GM12878 (cell line): ENCODE data around the gene LDLR. TPM values are rescaled to one million over a fixed set of nuclear protein-coding genes. Genes with fewer than 3 reads are reported as not detected.

Experiments used
- ATAC-seq: fragments of 200-7000 bp; cut with Tn5 transposase; 3 replicates; pipeline ENCODE4 v1.9.1; 2020; ENCODE audit warnings: mild to moderate bottlenecking, moderate library complexity
- BruUV-seq: library from RNA; stranded (reverse); fragments of 400-500 nt; replicated peaks from 2 replicates; lab custom pipeline; 2021; lab: Mats Ljungman, UMichigan
- CTCF ChIA-PET: fragments of 300-600 bp; sonication (Branson Sonifier 250); formaldehyde crosslinking; extraction: SDS; loops from one replicate; lab custom pipeline; 2021; ENCODE audit warnings: inconsistent platforms; lab: Yijun Ruan, JAX
- POLR2A ChIA-PET: fragments of 350-600 bp; formaldehyde crosslinking; extraction: SDS; loops from one replicate; lab custom pipeline; 2021; ENCODE audit warnings: inconsistent platforms; lab: Charles Lee
- RAD21 ChIA-PET: fragments of 300-600 bp; sonication (Branson Sonifier 250); formaldehyde crosslinking; loops from one replicate; lab custom pipeline; 2023; ENCODE audit warnings: antibody characterized with exemption; ENCODE audit not compliant: unreplicated experiment; lab: Charles Lee
- SMC1A ChIA-PET: fragments of 300-600 bp; sonication (Branson Sonifier 250); formaldehyde crosslinking; loops from one replicate; lab custom pipeline; 2023; ENCODE audit not compliant: unreplicated experiment, uncharacterized antibody; lab: Charles Lee
- DNase-seq: peaks from one replicate; pipeline ENCODE4 v3.0.0-alpha.2; 2011; ENCODE audit warnings: low read depth, low spot score
- FAIRE-seq: peaks from 3 replicates; lab custom pipeline; 2011; peaks lifted over from hg19 to GRCh38; lab: Jason Lieb, UNC
- H2AFZ ChIP-seq: 2 replicates; pipeline ENCODE4 v1.6.0; 2011; ENCODE audit warnings: low read depth, low read length, control low read depth; ENCODE audit not compliant: control insufficient read depth
- H3K27ac ChIP-seq: 2 replicates; pipeline ENCODE4 v1.5.1; 2011; ENCODE audit warnings: control low read depth; ENCODE audit not compliant: control insufficient read depth, insufficient read depth
- H3K27me3 ChIP-seq, 2 experiments: replicated peaks in 1 of 2; 2 replicates each; pipeline versions ENCODE4 v1.6.0 to v1.6.1; 2011; ENCODE audit warnings: low read length in 1 of 2; ENCODE audit not compliant: control insufficient read depth in 2 of 2, insufficient read depth in 2 of 2
- H3K36me3 ChIP-seq, 2 experiments: 2 replicates each; pipeline ENCODE4 v1.5.1; 2011; ENCODE audit warnings: low read length in 1 of 2; ENCODE audit not compliant: control insufficient read depth in 2 of 2, insufficient read depth in 2 of 2
- H3K4me1 ChIP-seq: 2 replicates; pipeline ENCODE4 v1.6.1; 2011; ENCODE audit warnings: mild to moderate bottlenecking, low read length, moderate library complexity, mixed read lengths; ENCODE audit not compliant: control insufficient read depth, insufficient read depth
- H3K4me2 ChIP-seq: 2 replicates; pipeline ENCODE4 v1.6.0; 2011; ENCODE audit warnings: control low read depth; ENCODE audit not compliant: control insufficient read depth, insufficient read depth
- H3K4me3 ChIP-seq: fragments of 200-600 bp; sonication (generic); 2 replicates; pipeline ENCODE4 v1.5.1; 2016
- H3K79me2 ChIP-seq: 2 replicates; pipeline ENCODE4 v1.6.0; 2011; ENCODE audit warnings: low read length; ENCODE audit not compliant: control insufficient read depth, insufficient read depth
- H3K9ac ChIP-seq: 2 replicates; pipeline ENCODE4 v1.8.0; 2011; ENCODE audit warnings: low read length, control low read depth, mixed read lengths; ENCODE audit not compliant: control insufficient read depth, insufficient read depth
- H3K9me3 ChIP-seq: replicated peaks from 3 replicates; pipeline ENCODE4 v1.5.1; 2011; ENCODE audit warnings: mild to moderate bottlenecking, low read length; ENCODE audit not compliant: control insufficient read depth, insufficient read depth
- H4K20me1 ChIP-seq: 2 replicates; pipeline ENCODE4 v1.6.0; 2011; ENCODE audit not compliant: control insufficient read depth, insufficient read depth
- CREM ChIP-seq: IDR thresholded peaks from 2 replicates; pipeline ENCODE4 v1.6.1; 2014; ENCODE audit warnings: antibody characterized with exemption, low read depth
- MTA2 ChIP-seq: fragments of 450-650 bp; IDR thresholded peaks from 2 replicates; pipeline ENCODE4 v1.6.1; 2016; ENCODE audit warnings: low read depth, mild to moderate bottlenecking, moderate library complexity
- NKRF ChIP-seq: fragments of 450-650 bp; conservative IDR thresholded peaks from 2 replicates; pipeline ENCODE4 v1.6.1; 2017; ENCODE audit warnings: mild to moderate bottlenecking, moderate library complexity
- RUNX3 ChIP-seq: IDR thresholded peaks from 2 replicates; pipeline ENCODE4 v1.6.1; 2012; ENCODE audit warnings: low read length, inconsistent platforms
- SREBF1 ChIP-seq: IDR thresholded peaks from 2 replicates; pipeline ENCODE4 v1.6.1; 2012; ENCODE audit warnings: mild to moderate bottlenecking, low read length
- ZNF274 ChIP-seq: IDR thresholded peaks from one replicate; pipeline ENCODE4 v1.8.0; 2011; ENCODE audit not compliant: insufficient read length, insufficient read depth
- ZNF592 ChIP-seq: fragments of 450-650 bp; IDR thresholded peaks from 2 replicates; pipeline ENCODE4 v1.6.1; 2017; ENCODE audit warnings: mild to moderate bottlenecking, moderate library complexity
- WGBS: methylation state at CpG from one replicate; pipeline ENCODE4 v1.1.6; 2016; ENCODE audit warnings: low lambda C conversion rate; ENCODE audit not compliant: insufficient replicate concordance, insufficient coverage; ENCODE audit errors: missing lambda C conversion rate; 5-methylcytosine and 5-hydroxymethylcytosine counted together
- in situ Hi-C: fragments of 300-500 bp; cut with MboI; formaldehyde crosslinking; loops from 9 replicates; pipeline ENCODE4 v1.14.3; 2018; ENCODE audit warnings: mixed read lengths
- intact Hi-C: fragments of 100-400 bp; cut with micrococcal nuclease; formaldehyde crosslinking; loops from one replicate; pipeline ENCODE4 v1.14.2; 2022; ENCODE audit not compliant: unreplicated experiment
- polyA plus RNA-seq, 11 experiments: library from polyadenylated mRNA; depleted of rRNA in 4 of 11; unstranded in 6 of 11; stranded (reverse) in 5 of 11; fragments of >200 nt; fragmentation: Nextera tagmentation in 4 of 11; fragmentation: Illumina TruSeq in 1 of 11; extraction: Ambion mirVana in 4 of 11; extraction: Trizol in 1 of 11; gene quantifications; 1 replicate in 1 of 11; 2 replicates in 10 of 11; pipeline versions ENCODE4 v1.2.1 to v1.2.3, GENCODE V29; 2011 to 2016; ENCODE audit warnings: inconsistent platforms in 2 of 11, missing spikeins in 2 of 11, low read depth in 1 of 11
- total RNA-seq, 4 experiments: library from RNA; depleted of rRNA in 3 of 4; stranded (reverse); fragments of >200 nt in 3 of 4; fragmentation: Illumina TruSeq in 1 of 4; extraction: Trizol in 1 of 4; gene quantifications; 2 replicates each; pipeline versions ENCODE4 v1.2.1 to v1.2.3, GENCODE V29; 2013 to 2021

Gene LDLR
- total and polyA plus RNA-seq, 10 of the 15 experiments (the other 5 are each of a cell fraction or from before 2014, with no cell fraction given): 11.3 to 59.2 (median 27.3) TPM

- no peak for TF ChIP-seq ZNF274
- no peak for TF ChIP-seq NKRF
- no peak for TF ChIP-seq RUNX3
- TF ChIP-seq SREBF1: no peak
- no peak for TF ChIP-seq MTA2
- TF ChIP-seq CREM: no peak
- no peak for TF ChIP-seq ZNF592
- Histone ChIP-seq H3K9ac (no peak overlapping the region), H3K4me1 (peaks cover 52% of the 10 kb centered on the region), H2AFZ (no peak overlapping the region), H3K79me2 (no peaks in the 10 kb centered on the region; the same call in 1 of the 2 replicates), H3K36me3 (peaks cover 17 to 21% of the 10 kb centered on the region in 2 experiments), H3K27me3 (no peaks in the 10 kb centered on the region), H4K20me1 (no peaks in the 10 kb centered on the region), H3K4me2 (peak overlapping the region; percentile 39), H3K27ac (peak overlapping the region; percentile 31; the same call in 1 of the 2 replicates), H3K4me3 (no peak overlapping the region; the same call in 1 of the 2 replicates), H3K9me3 (no peaks in the 10 kb centered on the region)
- no peak for FAIRE-seq
- ChIA-PET CTCF (interaction anchor here (0.7 to 1.9 kb wide), 2 partner anchors 10 to 49 kb away, joined by 4 to 10 read pairs; no protein-coding TSS in a partner anchor), RAD21 (interaction anchor here (1.8 kb wide), 1 partner anchor 10 kb away, joined by 6 read pairs; no protein-coding TSS in a partner anchor), POLR2A (interaction anchor here (0.6 kb wide), 1 partner anchor 253 kb away, joined by 3 read pairs; no protein-coding TSS in a partner anchor), SMC1A (no interaction called here)
- no peak for DNase-seq
- ATAC-seq: no peak
- no TSS peak for BruUV-seq
- intact Hi-C loops (no loop called here), in situ Hi-C loops (no loop called here)
- 100% methylated on average over 4 of the region's 4 CpGs for WGBS
These were observed 43.7 kb upstream of the LDLR start for GRCh38 chr19:11045536-11045935.
